Measurements from ENCODE around the gene HINT2.

The HINT2 gene

DNA sequence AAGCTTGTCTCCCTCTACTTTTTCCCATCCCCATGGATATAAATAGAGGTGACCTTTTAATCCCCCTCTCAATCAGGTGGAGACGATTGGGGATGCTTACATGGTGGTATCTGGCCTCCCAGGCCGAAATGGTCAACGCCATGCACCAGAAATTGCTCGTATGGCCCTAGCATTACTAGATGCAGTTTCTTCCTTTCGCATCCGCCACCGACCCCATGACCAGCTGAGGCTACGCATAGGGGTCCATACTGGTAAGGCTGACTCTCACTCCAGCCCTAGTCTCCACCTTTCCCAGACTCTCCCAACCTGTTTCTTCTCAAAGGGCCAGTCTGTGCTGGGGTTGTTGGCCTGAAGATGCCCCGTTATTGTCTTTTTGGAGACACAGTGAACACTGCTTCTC, 6.4 kb downstream of the HINT2 start:
- H3K4me3 ChIP-seq (ENCODE audit: low read depth, low read length), result no peak overlapping the region
- H3K27ac ChIP-seq (ENCODE audit: low read depth, low read length), result no peak overlapping the region
- no peaks in the 10 kb centered on the region for H3K27me3 ChIP-seq (ENCODE audit: control insufficient read depth, insufficient read depth, low read length)
- no peaks in the 10 kb centered on the region for H3K4me1 ChIP-seq (ENCODE audit: control insufficient read depth, insufficient read depth, low read length)
- no peaks in the 10 kb centered on the region for H3K9me3 ChIP-seq (ENCODE audit: control insufficient read depth, insufficient read depth, low read length)
- peaks cover 31% of the 10 kb centered on the region for H3K36me3 ChIP-seq (ENCODE audit: control insufficient read depth, insufficient read depth, low read length)
- no peak overlapping the region for H3K9ac ChIP-seq (ENCODE audit: low read depth, low read length)

DNA sequence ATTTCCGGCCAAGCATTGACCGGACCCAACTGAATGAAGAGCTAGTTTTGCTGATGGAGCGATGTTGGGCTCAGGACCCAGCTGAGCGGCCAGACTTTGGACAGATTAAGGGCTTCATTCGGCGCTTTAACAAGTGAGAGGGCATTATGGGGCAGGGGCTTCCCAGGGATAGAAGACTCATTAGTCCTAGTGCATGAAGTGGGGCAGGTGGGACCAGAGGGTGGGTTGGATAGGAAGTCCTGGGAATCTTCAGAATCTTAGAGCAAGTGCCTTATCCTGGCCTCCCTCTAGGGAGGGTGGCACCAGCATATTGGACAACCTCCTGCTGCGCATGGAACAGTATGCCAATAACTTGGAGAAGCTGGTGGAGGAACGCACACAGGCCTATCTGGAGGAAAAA, 8.7 kb downstream of the HINT2 start:
- Histone ChIP-seq H3K9me3 (ENCODE audit: control insufficient read depth, insufficient read depth, low read length) (no peaks in the 10 kb centered on the region), H3K4me3 (ENCODE audit: low read depth, low read length) (no peak overlapping the region), H3K4me1 (ENCODE audit: control insufficient read depth, insufficient read depth, low read length) (no peaks in the 10 kb centered on the region), H3K9ac (ENCODE audit: low read depth, low read length) (no peak overlapping the region), H3K27ac (ENCODE audit: low read depth, low read length) (no peak overlapping the region), H3K27me3 (ENCODE audit: control insufficient read depth, insufficient read depth, low read length) (no peaks in the 10 kb centered on the region), H3K36me3 (ENCODE audit: control insufficient read depth, insufficient read depth, low read length) (peaks cover 41% of the 10 kb centered on the region)

DNA sequence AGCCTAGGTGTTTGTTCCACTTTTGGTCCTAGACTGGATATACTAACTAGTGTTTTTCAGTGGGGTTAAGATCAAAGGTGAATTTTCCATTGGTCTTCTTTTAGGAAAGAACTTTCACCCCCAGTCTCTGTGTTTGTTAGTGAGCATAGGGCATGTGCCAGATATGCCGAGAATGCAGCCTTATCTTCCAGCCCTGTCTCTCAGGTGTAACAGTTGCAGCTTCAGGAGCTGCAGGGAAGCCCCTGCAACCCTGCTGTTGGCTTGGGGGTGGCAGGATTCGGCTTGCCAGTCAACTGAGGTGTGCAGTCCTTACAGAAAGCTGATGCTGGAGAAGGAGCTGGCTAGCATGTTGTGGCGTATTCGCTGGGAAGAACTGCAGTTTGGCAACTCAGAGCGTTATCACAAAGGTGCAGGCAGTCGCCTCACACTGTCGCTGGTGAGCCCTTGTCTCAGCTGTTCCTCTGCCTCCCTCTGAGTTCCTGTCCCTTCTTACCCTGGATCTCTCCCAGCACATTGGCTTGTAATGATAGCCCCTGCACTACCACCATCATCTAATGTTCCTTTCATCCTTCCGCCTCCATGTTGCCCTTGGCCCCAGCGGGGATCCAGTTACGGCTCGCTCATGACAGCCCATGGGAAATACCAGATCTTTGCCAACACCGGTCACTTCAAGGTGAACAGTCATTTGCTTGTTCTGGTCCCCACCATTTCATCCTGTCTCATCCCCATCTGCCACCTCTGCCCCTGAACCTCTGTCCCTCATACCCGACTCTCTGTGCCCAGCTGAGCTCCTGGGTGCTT, 13.3 kb downstream of the HINT2 start:
- no peak overlapping the region for H3K27ac ChIP-seq (ENCODE audit: low read depth, low read length)
- H3K4me3 ChIP-seq (ENCODE audit: low read depth, low read length), result no peak overlapping the region
- H3K36me3 ChIP-seq (ENCODE audit: control insufficient read depth, insufficient read depth, low read length), result peaks cover 24% of the 10 kb centered on the region
- H3K9ac ChIP-seq (ENCODE audit: low read depth, low read length), result no peak overlapping the region
- no peaks in the 10 kb centered on the region for H3K4me1 ChIP-seq (ENCODE audit: control insufficient read depth, insufficient read depth, low read length)
- H3K27me3 ChIP-seq (ENCODE audit: control insufficient read depth, insufficient read depth, low read length), result no peaks in the 10 kb centered on the region
- no peaks in the 10 kb centered on the region for H3K9me3 ChIP-seq (ENCODE audit: control insufficient read depth, insufficient read depth, low read length)

DNA sequence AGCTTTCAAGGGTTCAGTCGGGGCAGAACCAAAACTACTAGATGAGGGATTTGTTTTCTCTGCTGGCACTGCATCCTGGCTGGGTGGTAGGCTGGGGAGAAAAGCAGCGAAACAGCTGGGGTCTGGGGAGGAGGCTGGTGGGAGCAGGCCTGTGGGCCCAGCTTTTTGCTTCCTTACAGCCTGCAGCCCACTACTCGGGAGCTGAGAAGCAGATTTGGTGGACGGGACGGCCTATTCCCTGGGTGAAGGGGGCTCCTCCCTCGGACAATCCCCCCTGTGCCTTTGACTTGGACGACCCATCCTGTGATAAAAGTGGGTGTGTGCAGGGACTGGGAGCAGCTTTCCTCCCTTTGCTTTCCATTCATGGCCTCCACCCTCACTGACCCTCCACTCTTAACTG, 14.3 kb downstream of the HINT2 start:
- no peak overlapping the region for H3K9ac ChIP-seq (ENCODE audit: low read depth, low read length)
- no peaks in the 10 kb centered on the region for H3K9me3 ChIP-seq (ENCODE audit: control insufficient read depth, insufficient read depth, low read length)
- H3K27me3 ChIP-seq (ENCODE audit: control insufficient read depth, insufficient read depth, low read length), result no peaks in the 10 kb centered on the region
- H3K27ac ChIP-seq (ENCODE audit: low read depth, low read length), result no peak overlapping the region
- H3K4me3 ChIP-seq (ENCODE audit: low read depth, low read length), result no peak overlapping the region
- no peaks in the 10 kb centered on the region for H3K4me1 ChIP-seq (ENCODE audit: control insufficient read depth, insufficient read depth, low read length)
- peaks cover 14% of the 10 kb centered on the region for H3K36me3 ChIP-seq (ENCODE audit: control insufficient read depth, insufficient read depth, low read length)

DNA sequence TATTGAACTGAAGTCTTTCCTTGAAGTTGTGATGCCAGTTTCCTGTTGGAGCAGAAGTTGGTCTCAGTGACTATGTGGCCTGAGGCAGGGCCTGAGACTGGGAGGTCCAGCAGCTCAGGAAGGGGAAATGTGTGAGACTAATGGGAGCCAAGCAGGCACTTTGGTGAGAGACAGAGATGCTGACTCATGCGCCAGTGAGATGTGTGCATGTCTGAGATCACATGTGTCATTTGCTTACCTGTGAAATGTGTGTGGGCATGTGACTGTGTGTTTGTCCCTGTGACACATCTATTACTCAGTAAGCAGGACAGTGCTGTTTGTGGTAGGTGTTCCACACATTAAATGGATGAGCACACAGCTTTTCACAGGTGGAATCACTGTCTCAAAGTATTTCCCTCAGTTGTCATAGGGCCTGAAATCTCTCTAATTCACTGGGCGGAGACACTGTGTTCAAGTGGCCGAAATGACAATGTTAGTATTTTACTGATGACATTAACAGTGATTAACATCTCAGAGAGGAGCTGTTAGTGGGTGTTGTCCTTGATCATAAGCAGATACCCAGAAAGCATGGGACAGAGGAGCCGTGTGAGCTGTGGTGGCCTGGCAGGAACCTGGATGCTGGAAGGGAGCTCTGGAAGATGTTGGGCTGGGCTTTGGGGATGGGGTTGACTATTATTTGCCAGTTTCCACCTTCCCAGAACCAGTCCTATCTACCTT, 16.0 kb downstream of the HINT2 start:
- H3K9me3 ChIP-seq (ENCODE audit: control insufficient read depth, insufficient read depth, low read length), result no peaks in the 10 kb centered on the region
- H3K4me1 ChIP-seq (ENCODE audit: control insufficient read depth, insufficient read depth, low read length), result no peaks in the 10 kb centered on the region
- H3K4me3 ChIP-seq (ENCODE audit: low read depth, low read length), result no peak overlapping the region
- H3K9ac ChIP-seq (ENCODE audit: low read depth, low read length), result no peak overlapping the region
- H3K27ac ChIP-seq (ENCODE audit: low read depth, low read length), result no peak overlapping the region
- H3K36me3 ChIP-seq (ENCODE audit: control insufficient read depth, insufficient read depth, low read length), result peaks cover 10% of the 10 kb centered on the region
- H3K27me3 ChIP-seq (ENCODE audit: control insufficient read depth, insufficient read depth, low read length), result no peaks in the 10 kb centered on the region

DNA sequence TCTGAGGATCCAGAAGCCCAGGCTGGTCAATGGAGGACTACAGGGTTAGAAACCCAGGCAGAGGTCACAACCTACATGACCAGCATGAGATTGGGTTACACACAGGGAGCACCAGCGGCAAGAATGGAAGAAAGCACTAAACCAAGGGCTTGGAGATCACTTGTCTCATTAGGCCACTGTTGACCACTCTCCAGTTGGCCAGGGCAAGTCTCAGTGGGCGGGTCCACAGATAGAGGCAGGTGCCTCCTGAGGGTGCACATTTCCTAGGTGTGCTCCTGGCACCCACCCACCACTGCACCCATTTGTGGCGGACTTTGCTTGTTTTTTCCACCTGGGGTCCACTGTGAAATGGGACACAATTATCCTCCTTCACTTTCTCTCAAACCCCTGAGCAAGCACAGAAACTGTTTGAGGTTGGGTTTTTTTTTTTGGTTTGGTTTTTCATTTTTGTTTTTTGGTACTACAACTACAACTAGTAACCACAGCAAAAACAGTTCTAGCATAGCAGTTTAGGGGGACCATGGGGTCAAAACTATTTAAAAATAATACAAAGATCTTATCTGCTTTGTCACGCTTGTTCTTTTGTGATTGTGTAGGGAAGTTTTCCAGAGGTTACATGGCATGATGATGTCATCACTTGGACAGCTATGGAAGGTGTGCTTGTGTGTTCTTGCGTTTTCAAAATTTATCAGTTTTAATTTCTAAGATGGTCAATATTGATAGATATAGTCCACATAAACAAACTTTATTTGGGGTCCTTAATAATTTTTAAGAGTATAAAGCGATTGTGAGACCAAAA, 17.3 kb downstream of the HINT2 start:
- Histone ChIP-seq H3K27ac (ENCODE audit: low read depth, low read length) (no peak overlapping the region), H3K36me3 (ENCODE audit: control insufficient read depth, insufficient read depth, low read length) (peaks cover 7% of the 10 kb centered on the region; the same call in 1 of the 2 replicates), H3K4me3 (ENCODE audit: low read depth, low read length) (no peak overlapping the region), H3K9me3 (ENCODE audit: control insufficient read depth, insufficient read depth, low read length) (no peaks in the 10 kb centered on the region), H3K4me1 (ENCODE audit: control insufficient read depth, insufficient read depth, low read length) (no peaks in the 10 kb centered on the region), H3K27me3 (ENCODE audit: control insufficient read depth, insufficient read depth, low read length) (no peaks in the 10 kb centered on the region), H3K9ac (ENCODE audit: low read depth, low read length) (no peak overlapping the region)

DNA sequence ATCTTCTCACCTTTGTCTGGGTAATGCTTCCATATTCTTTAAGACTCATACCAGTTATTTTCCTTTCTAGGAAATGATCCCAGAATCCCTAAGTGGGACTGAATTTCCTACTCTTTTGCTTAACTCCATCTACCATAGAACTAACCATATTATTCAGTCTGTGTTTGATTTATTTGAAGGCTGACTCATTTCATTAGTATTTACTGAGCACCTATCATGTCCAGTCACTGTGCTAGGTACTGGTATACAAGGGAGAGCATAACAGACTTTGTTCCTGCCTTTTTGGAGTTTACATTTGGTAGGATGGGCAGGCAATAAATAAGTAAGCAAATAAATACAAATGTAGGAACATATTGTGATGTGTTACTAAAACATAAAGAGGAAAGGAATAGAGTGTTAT, 19.1 kb downstream of the HINT2 start:
- no peak overlapping the region for H3K27ac ChIP-seq (ENCODE audit: low read depth, low read length)
- peaks cover 4% of the 10 kb centered on the region; the same call in 1 of the 2 replicates for H3K27me3 ChIP-seq (ENCODE audit: control insufficient read depth, insufficient read depth, low read length)
- H3K4me3 ChIP-seq (ENCODE audit: low read depth, low read length), result no peak overlapping the region
- H3K4me1 ChIP-seq (ENCODE audit: control insufficient read depth, insufficient read depth, low read length), result peaks cover 4% of the 10 kb centered on the region
- no peak overlapping the region for H3K9ac ChIP-seq (ENCODE audit: low read depth, low read length)
- H3K36me3 ChIP-seq (ENCODE audit: control insufficient read depth, insufficient read depth, low read length), result no peaks in the 10 kb centered on the region; the same call in 1 of the 2 replicates
- no peaks in the 10 kb centered on the region for H3K9me3 ChIP-seq (ENCODE audit: control insufficient read depth, insufficient read depth, low read length)

DNA sequence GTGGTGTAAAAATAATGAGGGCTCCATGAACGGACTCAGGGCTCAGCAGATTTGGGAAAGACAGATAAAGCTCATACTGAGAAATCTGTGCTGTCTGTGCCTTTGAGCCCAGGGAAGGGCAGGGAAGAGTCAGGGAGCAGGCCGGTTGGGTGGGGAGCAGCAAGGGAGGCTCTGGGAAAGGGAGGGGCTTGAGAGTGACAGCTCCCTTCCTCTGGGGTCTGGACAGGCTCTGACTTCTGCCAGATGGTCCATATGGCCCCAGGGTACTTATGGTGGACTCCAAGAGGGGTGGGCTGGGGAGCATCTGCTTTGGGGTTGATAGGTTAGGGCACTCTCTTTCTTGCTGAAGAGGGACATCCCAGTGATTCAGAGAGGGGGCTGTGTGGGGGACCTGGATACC, 21.4 kb downstream of the HINT2 start:
- H3K4me3 ChIP-seq (ENCODE audit: low read depth, low read length), result no peak overlapping the region
- no peaks in the 10 kb centered on the region for H3K9me3 ChIP-seq (ENCODE audit: control insufficient read depth, insufficient read depth, low read length)
- H3K4me1 ChIP-seq (ENCODE audit: control insufficient read depth, insufficient read depth, low read length), result peaks cover 18% of the 10 kb centered on the region
- H3K27ac ChIP-seq (ENCODE audit: low read depth, low read length), result no peak overlapping the region
- H3K9ac ChIP-seq (ENCODE audit: low read depth, low read length), result no peak overlapping the region
- peaks cover 7% of the 10 kb centered on the region; the same call in 1 of the 2 replicates for H3K27me3 ChIP-seq (ENCODE audit: control insufficient read depth, insufficient read depth, low read length)
- H3K36me3 ChIP-seq (ENCODE audit: control insufficient read depth, insufficient read depth, low read length), result no peaks in the 10 kb centered on the region

DNA sequence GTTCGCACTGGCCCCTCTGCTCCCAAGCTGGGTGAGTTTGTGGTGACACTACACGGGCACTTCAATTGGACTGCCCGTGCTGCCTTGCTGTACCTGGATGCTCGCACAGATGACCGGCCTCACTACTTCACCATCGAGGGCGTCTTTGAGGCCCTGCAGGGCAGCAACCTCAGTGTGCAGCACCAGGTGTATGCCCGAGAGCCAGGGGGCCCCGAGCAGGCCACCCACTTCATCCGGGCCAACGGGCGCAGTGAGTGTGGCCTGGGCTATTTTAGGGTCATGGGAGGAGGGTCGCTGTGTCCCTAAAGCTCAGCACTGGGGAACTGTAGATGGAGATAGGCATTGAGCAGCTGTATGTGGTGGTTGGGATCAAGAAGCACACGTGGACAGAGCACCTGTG, 22.0 kb downstream of the HINT2 start:
- Histone ChIP-seq H3K9ac (ENCODE audit: low read depth, low read length) (no peak overlapping the region), H3K4me3 (ENCODE audit: low read depth, low read length) (no peak overlapping the region), H3K9me3 (ENCODE audit: control insufficient read depth, insufficient read depth, low read length) (no peaks in the 10 kb centered on the region), H3K27ac (ENCODE audit: low read depth, low read length) (no peak overlapping the region), H3K36me3 (ENCODE audit: control insufficient read depth, insufficient read depth, low read length) (no peaks in the 10 kb centered on the region), H3K27me3 (ENCODE audit: control insufficient read depth, insufficient read depth, low read length) (peaks cover 7% of the 10 kb centered on the region; the same call in 1 of the 2 replicates), H3K4me1 (ENCODE audit: control insufficient read depth, insufficient read depth, low read length) (peaks cover 18% of the 10 kb centered on the region)

DNA sequence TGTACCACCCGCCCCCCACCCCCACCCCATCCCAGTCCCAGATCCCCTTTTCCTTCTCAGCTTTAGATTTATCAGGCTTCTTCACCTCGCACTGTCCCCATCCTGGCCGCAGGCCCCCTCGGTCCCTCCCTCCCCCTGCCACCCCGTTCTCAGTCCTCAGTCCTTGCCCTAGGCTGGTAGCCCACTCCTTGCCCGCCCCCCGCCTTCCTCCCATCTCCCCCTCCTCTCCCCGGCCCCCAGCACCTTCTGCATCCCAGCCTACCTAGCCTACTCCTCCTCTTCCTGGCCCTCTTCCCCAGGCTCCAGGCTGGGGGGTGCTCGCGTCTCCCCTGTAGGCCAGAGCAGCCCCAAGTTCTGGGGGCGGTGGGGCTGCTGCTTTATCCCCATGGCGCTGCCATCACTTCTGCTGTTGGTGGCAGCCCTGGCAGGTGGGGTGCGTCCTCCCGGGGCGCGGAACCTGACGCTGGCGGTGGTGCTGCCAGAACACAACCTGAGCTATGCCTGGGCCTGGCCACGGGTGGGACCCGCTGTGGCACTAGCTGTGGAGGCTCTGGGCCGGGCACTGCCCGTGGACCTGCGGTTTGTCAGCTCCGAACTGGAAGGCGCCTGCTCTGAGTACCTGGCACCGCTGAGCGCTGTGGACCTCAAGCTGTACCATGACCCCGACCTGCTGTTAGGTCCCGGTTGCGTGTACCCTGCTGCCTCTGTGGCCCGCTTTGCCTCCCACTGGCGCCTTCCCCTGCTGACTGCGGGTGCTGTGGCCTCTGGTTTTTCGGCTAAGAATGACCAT, 22.6 kb downstream of the HINT2 start:
- H3K9ac ChIP-seq (ENCODE audit: low read depth, low read length), result no peak overlapping the region
- peak overlapping the region; percentile 71; the same call in 1 of the 2 replicates for H3K4me3 ChIP-seq (ENCODE audit: low read depth, low read length)
- H3K4me1 ChIP-seq (ENCODE audit: control insufficient read depth, insufficient read depth, low read length), result peaks cover 18% of the 10 kb centered on the region
- H3K36me3 ChIP-seq (ENCODE audit: control insufficient read depth, insufficient read depth, low read length), result no peaks in the 10 kb centered on the region
- H3K27me3 ChIP-seq (ENCODE audit: control insufficient read depth, insufficient read depth, low read length), result peaks cover 7% of the 10 kb centered on the region; the same call in 1 of the 2 replicates
- no peaks in the 10 kb centered on the region for H3K9me3 ChIP-seq (ENCODE audit: control insufficient read depth, insufficient read depth, low read length)
- no peak overlapping the region for H3K27ac ChIP-seq (ENCODE audit: low read depth, low read length)
